OCI-LY7 (cell line): ENCODE results near the gene RAPGEF2. TPM values are rescaled to one million over a fixed set of nuclear protein-coding genes. Genes with fewer than 3 reads are reported as not detected.

Experiments used
- BruUV-seq: library from RNA; stranded (reverse); fragments of 400-500 nt; replicated peaks from 2 replicates; lab custom pipeline; 2021; lab: Mats Ljungman, UMichigan
- CTCF ChIA-PET: fragments of 300-600 bp; sonication (Branson Sonifier 250); formaldehyde crosslinking; loops from one replicate; lab custom pipeline; 2022; ENCODE audit warnings: antibody characterized with exemption; ENCODE audit not compliant: unreplicated experiment; lab: Charles Lee
- POLR2A ChIA-PET: fragments of 300-600 bp; sonication (Branson Sonifier 250); formaldehyde crosslinking; loops from one replicate; lab custom pipeline; 2022; ENCODE audit warnings: antibody characterized with exemption; lab: Charles Lee
- DNase-seq: peaks from one replicate; pipeline ENCODE4 v3.0.0-alpha.2; 2015; ENCODE audit warnings: low spot score
- H2AFZ ChIP-seq: fragments of 200-600 bp; sonication (generic), shearing (Covaris generic); 2 replicates; pipeline ENCODE4 v1.6.1; 2014; ENCODE audit warnings: mild to moderate bottlenecking, antibody characterized with exemption, low read length, moderate library complexity
- H3K27ac ChIP-seq: fragments of 200-600 bp; sonication (generic); 2 replicates; pipeline ENCODE4 v1.5.1; 2014; ENCODE audit warnings: mixed run types, low read depth, mild to moderate bottlenecking, moderate library complexity, low read length, inconsistent platforms; ENCODE audit not compliant: poor library complexity, severe bottlenecking
- H3K36me3 ChIP-seq: fragments of 200-600 bp; sonication (generic); 2 replicates; pipeline ENCODE4 v1.6.1; 2014; ENCODE audit warnings: mild to moderate bottlenecking, antibody characterized with exemption, low read length, moderate library complexity, mixed read lengths; ENCODE audit not compliant: insufficient read depth
- H3K4me1 ChIP-seq: fragments of 200-600 bp; sonication (generic); 2 replicates; pipeline ENCODE4 v1.5.1; 2014; ENCODE audit warnings: mild to moderate bottlenecking, low read length; ENCODE audit not compliant: insufficient read depth, poor library complexity, severe bottlenecking
- H3K4me2 ChIP-seq: fragments of 200-600 bp; sonication (generic); 2 replicates; pipeline ENCODE4 v1.6.1; 2014; ENCODE audit warnings: mild to moderate bottlenecking, low read length
- H3K4me3 ChIP-seq: fragments of 200-600 bp; sonication (generic); 2 replicates; pipeline ENCODE4 v1.5.1; 2014; ENCODE audit warnings: mild to moderate bottlenecking, low read depth, low read length; ENCODE audit not compliant: poor library complexity, severe bottlenecking
- H3K79me2 ChIP-seq: fragments of 200-600 bp; sonication (generic); 2 replicates; pipeline ENCODE4 v1.6.1; 2016; ENCODE audit warnings: low read depth, mild to moderate bottlenecking, low read length, moderate library complexity, mixed read lengths; ENCODE audit not compliant: insufficient read depth
- H3K9me2 ChIP-seq: fragments of 200-600 bp; sonication (generic); 2 replicates; pipeline ENCODE4 v1.6.1; 2016; ENCODE audit warnings: mild to moderate bottlenecking, low read length, mixed read lengths; ENCODE audit not compliant: insufficient read depth
- H3K9me3 ChIP-seq: fragments of 200-600 bp; sonication (generic); 2 replicates; pipeline ENCODE4 v1.6.1; 2014; ENCODE audit warnings: mild to moderate bottlenecking, mixed run types, low read length, mixed read lengths
- H4K20me1 ChIP-seq: fragments of 200-600 bp; sonication (generic); 2 replicates; pipeline ENCODE4 v1.6.1; 2014; ENCODE audit warnings: mild to moderate bottlenecking, antibody characterized with exemption, low read length, moderate library complexity, mixed read lengths; ENCODE audit not compliant: insufficient read depth
- CTCF ChIP-seq: fragments of 200-600 bp; sonication (generic); conservative IDR thresholded peaks from 2 replicates; pipeline ENCODE4 v1.5.1; 2014; ENCODE audit warnings: mild to moderate bottlenecking, antibody characterized with exemption, low read length, moderate library complexity, mixed read lengths
- EZH2phosphoT487 ChIP-seq: fragments of 200-600 bp; sonication (generic); IDR thresholded peaks from 2 replicates; pipeline ENCODE4 v1.6.1; 2018; ENCODE audit warnings: low read depth, borderline replicate concordance, mild to moderate bottlenecking, mixed run types, antibody characterized with exemption, low read length, moderate library complexity, mixed read lengths
- intact Hi-C: fragments of 100-400 bp; cut with micrococcal nuclease; formaldehyde crosslinking; loops from one replicate; pipeline ENCODE4 v1.10.0; 2022; ENCODE audit not compliant: unreplicated experiment
- total RNA-seq, 2 experiments: library from RNA; depleted of rRNA in 1 of 2; stranded (reverse); fragments of >200 nt in 1 of 2; shearing (Covaris generic) in 1 of 2; gene quantifications; 2 replicates each; pipeline ENCODE4 v1.2.3, GENCODE V29; 2014 to 2022

Gene RAPGEF2
- total RNA-seq, 2 experiments from 2014 or later = 4.6 to 6.5 TPM

- CTCF ChIA-PET = no interaction called here
- TF ChIP-seq EZH2phosphoT487 (no peak), CTCF (no peak)
- H3K4me2 ChIP-seq = no peak overlapping the region
- POLR2A ChIA-PET = interaction anchor here (0.7 to 1.3 kb wide), 2 partner anchors 8 to 73 kb away, joined by 3 to 5 read pairs; no protein-coding TSS in a partner anchor
- H3K79me2 ChIP-seq = no peaks in the 10 kb centered on the region
- no peak overlapping the region for H3K4me3 ChIP-seq
- no TSS peak for BruUV-seq
- intact Hi-C loops = no loop called here
- H3K9me2 ChIP-seq = no peaks in the 10 kb centered on the region
- H3K4me1 ChIP-seq = no peaks in the 10 kb centered on the region
- H3K27ac ChIP-seq = no peak overlapping the region
- no peaks in the 10 kb centered on the region for H4K20me1 ChIP-seq
- no peaks in the 10 kb centered on the region; the same call in 1 of the 2 replicates for H3K9me3 ChIP-seq
- DNase-seq = no peak
- H2AFZ ChIP-seq = no peak overlapping the region
- H3K36me3 ChIP-seq = no peaks in the 10 kb centered on the region
These were observed 14.7 kb downstream of the RAPGEF2 start for GRCh38 chr4:159117564-159117963.

- intact Hi-C loops = no loop called here
- POLR2A ChIA-PET = interaction anchor here (1.3 kb wide), 1 partner anchor 9 kb away, joined by 5 read pairs; no protein-coding TSS in a partner anchor
- no peaks in the 10 kb centered on the region for H3K79me2 ChIP-seq
- no peak overlapping the region for H3K27ac ChIP-seq
- H3K4me2 ChIP-seq = no peak overlapping the region
- H2AFZ ChIP-seq = no peak overlapping the region
- CTCF ChIA-PET = no interaction called here
- H4K20me1 ChIP-seq = no peaks in the 10 kb centered on the region
- TF ChIP-seq CTCF (no peak), EZH2phosphoT487 (no peak)
- no peak overlapping the region for H3K4me3 ChIP-seq
- H3K9me2 ChIP-seq = no peaks in the 10 kb centered on the region
- no peaks in the 10 kb centered on the region for H3K36me3 ChIP-seq
- no peaks in the 10 kb centered on the region; the same call in 1 of the 2 replicates for H3K9me3 ChIP-seq
- no TSS peak for BruUV-seq
- DNase-seq = no peak
- H3K4me1 ChIP-seq = no peaks in the 10 kb centered on the region
These were observed 15.1 kb downstream of the RAPGEF2 start for GRCh38 chr4:159117968-159118367.

- Histone ChIP-seq H3K36me3 (no peaks in the 10 kb centered on the region), H3K9me2 (no peaks in the 10 kb centered on the region), H2AFZ (no peak overlapping the region), H3K9me3 (no peaks in the 10 kb centered on the region), H3K27ac (no peak overlapping the region), H3K79me2 (no peaks in the 10 kb centered on the region), H4K20me1 (no peaks in the 10 kb centered on the region), H3K4me3 (no peak overlapping the region), H3K4me1 (peaks cover 3% of the 10 kb centered on the region), H3K4me2 (no peak overlapping the region)
- ChIA-PET CTCF (no interaction called here), POLR2A (no interaction called here)
- no peak for DNase-seq
- intact Hi-C loops = no loop called here
- no TSS peak for BruUV-seq
- TF ChIP-seq EZH2phosphoT487 (no peak), CTCF (no peak)
These were observed 18.5 kb downstream of the RAPGEF2 start for GRCh38 chr4:159121371-159121770.
